Measurements from ENCODE around the gene PHC2. TPM values are rescaled to one million over a fixed set of nuclear protein-coding genes. Genes with fewer than 3 reads are reported as not detected.

Gene PHC2
- total RNA-seq, 1 experiment from 2014 or later = 9.4 TPM

DNA sequence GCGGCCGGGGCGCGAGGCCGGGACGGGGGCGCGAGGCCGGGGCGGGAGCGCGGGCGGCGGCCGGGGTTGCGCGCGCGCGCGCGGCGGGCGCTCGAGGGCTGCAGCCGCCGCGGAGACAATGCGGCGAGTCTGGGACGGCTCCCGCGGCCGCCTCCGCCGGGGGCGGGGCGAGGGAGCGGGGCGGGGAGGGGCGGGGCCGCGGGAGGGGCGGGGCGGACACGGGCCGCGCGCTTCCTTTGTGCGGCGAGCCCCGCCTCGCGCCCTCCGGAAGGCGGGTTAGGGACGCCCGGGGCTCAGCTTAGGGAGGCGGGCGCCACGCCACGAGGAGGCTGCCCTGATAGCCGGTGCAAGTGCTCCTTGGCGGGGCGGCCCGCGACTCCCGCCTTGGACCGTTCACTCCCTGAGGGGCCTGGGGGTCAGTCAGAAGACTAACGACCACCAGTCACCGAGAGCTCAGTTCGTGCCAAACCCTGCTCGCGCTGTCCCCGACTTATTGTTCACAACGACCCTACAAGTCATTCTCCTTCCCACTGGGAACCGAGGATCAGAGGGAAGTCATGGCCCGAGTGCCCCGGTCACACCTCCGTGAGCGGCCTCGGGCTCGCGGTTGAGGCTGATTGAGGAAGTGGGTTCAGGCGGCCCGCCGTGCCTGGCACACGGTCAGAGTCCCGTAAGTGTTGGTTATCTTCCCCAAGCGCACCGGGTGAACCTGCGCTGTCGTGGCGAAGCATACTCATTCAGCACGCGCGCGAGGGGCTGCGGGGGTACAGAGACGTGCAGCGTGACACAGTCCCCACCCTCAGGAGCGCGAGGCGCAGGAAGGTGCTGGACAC lies 80.9 kb downstream of the PHC2 start:
- Histone ChIP-seq H2BK12ac (ENCODE audit: insufficient read length, low read depth, low read length) (no peak overlapping the region), H3K4me2 (ENCODE audit: insufficient read depth, insufficient read length, low read length) (peak overlapping the region; percentile 73), H2BK120ac (ENCODE audit: low read depth, low read length, poor library complexity, severe bottlenecking) (no peak overlapping the region), H2BK15ac (ENCODE audit: low read depth, low read length) (no peak overlapping the region), H3K18ac (ENCODE audit: insufficient read length, low read depth, low read length) (peak overlapping the region; percentile 47), H3K79me1 (ENCODE audit: insufficient read depth, low read depth, low read length, poor library complexity, severe bottlenecking) (no peaks in the 10 kb centered on the region), H2BK5ac (ENCODE audit: insufficient read length, low read length) (no peak overlapping the region), H3K4me1 (ENCODE audit: insufficient read depth, low read length) (no peaks in the 10 kb centered on the region; the same call in 1 of the 2 replicates), H3K79me2 (ENCODE audit: insufficient read depth, low read length) (no peaks in the 10 kb centered on the region), H3K23me2 (ENCODE audit: insufficient read length, low read depth, low read length, poor library complexity, severe bottlenecking) (peaks cover 12% of the 10 kb centered on the region), H4K5ac (ENCODE audit: insufficient read length, low read depth, low read length) (no peak overlapping the region), H3K9me3 (ENCODE audit: control insufficient read depth, low read depth, low read length) (no peaks in the 10 kb centered on the region), H4K8ac (replicated peaks; ENCODE audit: insufficient read length, low read depth, low read length) (no peak overlapping the region), H3K27ac (ENCODE audit: insufficient read length, low read depth, low read length) (no peak overlapping the region), H3K23ac (ENCODE audit: insufficient read length, low read depth, low read length) (no peak overlapping the region), H4K20me1 (ENCODE audit: control insufficient read depth, insufficient read depth, insufficient read length) (no peaks in the 10 kb centered on the region), H4K91ac (ENCODE audit: insufficient read length, low read depth, low read length) (no peak overlapping the region), H2AFZ (ENCODE audit: low read length) (no peak overlapping the region), H3K4ac (ENCODE audit: low read depth, low read length) (no peak overlapping the region), H3K9ac (ENCODE audit: extremely low read depth, insufficient read length, low read length) (no peak overlapping the region), H2BK20ac (ENCODE audit: low read depth, low read length, poor library complexity, severe bottlenecking) (no peak overlapping the region), H3T11ph (ENCODE audit: low read length) (no peak overlapping the region), H3K14ac (ENCODE audit: insufficient read depth, low read length) (peak overlapping the region; percentile 80), H2AK5ac (ENCODE audit: insufficient read length, low read length) (no peak overlapping the region), H3K27me3 (ENCODE audit: insufficient read depth, low read length) (peaks cover 49% of the 10 kb centered on the region), H3K56ac (ENCODE audit: insufficient read length, low read depth, low read length) (no peak overlapping the region)
- no peak for TF ChIP-seq CTCF (conservative IDR thresholded peaks at IDR 0.05)
- DNase-seq = peak; percentile 80
- H3K4me1 Mint-ChIP-seq = peaks cover 36 to 44% of the 10 kb centered on the region in 2 experiments
- H3K27me3 Mint-ChIP-seq (ENCODE audit: low read depth) = peaks cover 91% of the 10 kb centered on the region
- no peak overlapping the region for H3K27ac Mint-ChIP-seq
- H3K4me3 Mint-ChIP-seq = peak overlapping the region; percentile 66 to 88
- H3K36me3 Mint-ChIP-seq (ENCODE audit: insufficient read depth in 1 of 3, low read depth in 3 of 3) = no peaks in the 10 kb centered on the region; a peak in 1 of 7 replicates
- no CpG with 5 or more reads among the region's 104 CpGs for WGBS (ENCODE audit: extremely low coverage, insufficient read length, low lambda C conversion rate)
- peaks cover 0 to 3% of the 10 kb centered on the region in 2 experiments; a peak in 2 of 5 replicates for H3K9me3 Mint-ChIP-seq

All from H9 (cell line).